ENCODE measurements around the gene GPSM1. TPM values are rescaled to one million over a fixed set of nuclear protein-coding genes. Genes with fewer than 3 reads are reported as not detected.

Gene GPSM1
- 1 to 10 TPM; 7.0 to 7.3 TPM for total RNA-seq

GRCh38 chr9:136327304-136327974 lies at the start of gene GPSM1:
GPSM1 (plus strand) TSS chr9:136327539; CDS start chr9:136327696, 157 bp downstream.

GRCh38 chr9:136303825-136304416 lies 23.4 kb upstream of the GPSM1 start, which contains the start of gene CCDC187:
CCDC187 (minus strand) TSS chr9:136304094; CDS start chr9:136303830, 264 bp downstream.

GRCh38 chr9:136363106-136363948 lies 36.0 kb downstream of the GPSM1 start, which contains the start of gene DNLZ:
DNLZ (minus strand) TSS chr9:136363744; CDS start chr9:136363714, 30 bp downstream.

GRCh38 chr9:136373300-136374182 lies 46.2 kb downstream of the GPSM1 start, which contains the start of gene CARD9:
CARD9 (minus strand) TSS chr9:136373669; CDS start chr9:136372078, 1,591 bp downstream.

GRCh38 chr9:136400038-136400834 lies 72.9 kb downstream of the GPSM1 start, which contains the start of gene SNAPC4:
SNAPC4 (minus strand) TSS chr9:136400170; CDS start chr9:136398428, 1,742 bp downstream.

Other genes starting within 250 kb of the GPSM1 start
- gene NACC2, start 232.2 kb upstream of the GPSM1 start, total RNA-seq = 1 to 10 TPM; 8.3 to 8.7 TPM
- 10 to 100 TPM; 51.2 to 52.6 TPM for gene TMEM250, start 208.7 kb upstream of the GPSM1 start, total RNA-seq
- gene LHX3, start 122.4 kb upstream of the GPSM1 start, total RNA-seq = not detected
- gene QSOX2, start 81.7 kb upstream of the GPSM1 start, total RNA-seq = 10 to 100 TPM; 11.3 to 12.5 TPM
- under 1 TPM in 1 of 2 experiments, not detected in 1; 0.08 TPM for gene CCDC187, start 23.4 kb upstream of the GPSM1 start, total RNA-seq
- gene DNLZ, start 36.2 kb downstream of the GPSM1 start, total RNA-seq = 10 to 100 TPM; 16.8 TPM
- gene CARD9, start 46.1 kb downstream of the GPSM1 start, total RNA-seq = under 1 TPM; 0.22 to 0.35 TPM
- 10 to 100 TPM; 11.6 to 13.2 TPM for gene SNAPC4, start 72.6 kb downstream of the GPSM1 start, total RNA-seq
- 10 to 100 TPM; 76.4 to 77.3 TPM for gene ENTR1, start 83.1 kb downstream of the GPSM1 start, total RNA-seq
- gene PMPCA, start 83.1 kb downstream of the GPSM1 start, total RNA-seq = 10 to 100 TPM; 51.5 to 56.2 TPM
- gene INPP5E, start 112.3 kb downstream of the GPSM1 start, total RNA-seq = 10 to 100 TPM; 19.3 to 20.0 TPM
- gene SEC16A, start 155.5 kb downstream of the GPSM1 start, total RNA-seq = 10 to 100 TPM; 57.1 to 59.0 TPM
- gene NOTCH1, start 218.5 kb downstream of the GPSM1 start, total RNA-seq = 10 to 100 TPM; 66.7 to 74.8 TPM